GM12891 (cell line): ENCODE measurements around the gene C1orf216.

Experiments
- POLR2A ChIP-seq: IDR thresholded peaks from 2 replicates; pipeline ENCODE4 v1.6.1; 2011; ENCODE audit warnings: low read depth, low read length, control low read depth
- POLR2AphosphoS5 ChIP-seq: IDR thresholded peaks from 2 replicates; pipeline ENCODE4 v1.6.1; 2011; ENCODE audit warnings: low read depth, low read length, control low read depth
- TAF1 ChIP-seq: IDR thresholded peaks from 2 replicates; pipeline ENCODE4 v1.6.1; 2011; ENCODE audit warnings: low read depth, low read length, control low read depth

DNA sequence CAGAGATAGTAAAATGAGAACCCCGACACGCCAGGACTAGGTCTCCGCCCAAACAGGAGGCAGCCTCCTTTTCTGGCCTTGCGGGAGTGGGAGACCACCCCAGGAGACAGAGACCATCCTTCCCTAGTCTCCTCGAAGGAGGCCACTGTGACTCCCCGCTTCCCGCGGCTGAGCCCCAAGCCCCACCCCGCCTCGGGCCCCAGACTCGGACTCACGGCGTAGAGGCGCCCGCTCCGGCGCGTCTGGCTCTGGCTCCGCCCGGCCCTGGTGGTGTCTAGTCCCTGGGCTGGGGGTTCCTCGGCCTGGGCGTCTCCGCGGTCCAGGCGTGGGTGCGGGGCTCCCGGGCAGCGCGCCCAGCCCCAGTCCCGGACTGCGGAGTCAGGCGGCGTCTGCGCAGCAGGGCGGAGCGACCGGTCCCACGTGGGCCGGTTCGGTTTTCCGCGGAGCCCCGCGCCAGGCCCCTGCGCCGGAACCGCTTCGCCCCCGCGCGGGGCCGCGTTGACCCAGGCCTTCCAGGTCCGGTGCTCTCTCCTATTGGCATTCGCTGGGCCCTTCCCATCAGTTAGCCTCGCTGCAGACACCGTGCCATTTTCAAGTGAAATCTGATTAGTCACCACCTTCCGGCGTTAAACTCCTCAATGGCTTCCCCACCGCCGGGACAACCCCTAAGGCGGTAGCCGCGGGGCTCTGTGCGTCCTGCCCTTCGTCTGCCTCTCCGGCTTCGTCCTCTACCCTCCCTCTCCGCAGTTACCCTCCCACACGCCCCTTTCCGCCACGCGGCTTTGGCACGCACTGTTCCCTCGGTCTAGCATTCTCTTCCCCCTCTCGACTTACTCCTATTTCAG is at the start of gene C1orf216:
- peak; percentile 55 for TF ChIP-seq POLR2A
- no peak for TF ChIP-seq POLR2AphosphoS5
- peak; percentile 72 for TF ChIP-seq TAF1
